Right atrium auricular region (tissue), 2 donors: ENCODE results near the gene PRKCE. TPM values are rescaled to one million over a fixed set of nuclear protein-coding genes. Genes with fewer than 3 reads are reported as not detected.
"Not testable (repeated sequence)": the region's sequence is repeated elsewhere in the genome, so short reads cannot be mapped to it uniquely, and the experiment has no call there.

Source experiments
- DNase-seq: peaks from one replicate; pipeline ENCODE4 v3.0.0-alpha.2; 2019; ENCODE audit warnings: low spot score
- H3K27ac ChIP-seq, 2 donors: fragments of 200-600 bp; sonication (generic); 1 replicate in 1 of 2; 2 replicates in 1 of 2; pipeline ENCODE4 v1.5.1; 2016 to 2019
- H3K27me3 ChIP-seq, 2 donors: fragments of 200-600 bp; sonication (generic); one replicate each; pipeline versions ENCODE4 v1.5.1 to v1.6.0; 2017 to 2019
- H3K36me3 ChIP-seq: fragments of 200-600 bp; sonication (generic); one replicate; pipeline ENCODE4 v1.5.1; 2016
- H3K4me1 ChIP-seq, 2 donors: fragments of 200-600 bp; sonication (generic); one replicate each; pipeline versions ENCODE4 v1.5.1 to v1.6.0; 2017 to 2019
- H3K4me3 ChIP-seq, 2 donors: fragments of 200-600 bp; sonication (generic); 1 replicate in 1 of 2; 2 replicates in 1 of 2; pipeline ENCODE4 v1.5.1; 2017 to 2019; ENCODE audit warnings: mild to moderate bottlenecking in 1 of 2, moderate library complexity in 1 of 2
- H3K9me3 ChIP-seq, 2 donors: fragments of 200-600 bp; sonication (generic); one replicate each; pipeline ENCODE4 v1.5.1; 2019
- total RNA-seq, 2 donors: library from RNA; depleted of rRNA; stranded (reverse); fragments of >200 nt; gene quantifications; one replicate each; pipeline ENCODE4 v1.1.0, GENCODE V29; 2016
- TF ChIP-seq, protein P1 (sequence below), 2 donors: fragments of 200-600 bp; sonication (generic); IDR thresholded peaks; one replicate each; pipeline ENCODE4 v1.5.1; 2019; ENCODE audit warnings: antibody characterized with exemption in 2 of 2

Gene PRKCE
- total RNA-seq, 2 donors from 2014 or later = 7.2 to 11.8 TPM

DNA sequence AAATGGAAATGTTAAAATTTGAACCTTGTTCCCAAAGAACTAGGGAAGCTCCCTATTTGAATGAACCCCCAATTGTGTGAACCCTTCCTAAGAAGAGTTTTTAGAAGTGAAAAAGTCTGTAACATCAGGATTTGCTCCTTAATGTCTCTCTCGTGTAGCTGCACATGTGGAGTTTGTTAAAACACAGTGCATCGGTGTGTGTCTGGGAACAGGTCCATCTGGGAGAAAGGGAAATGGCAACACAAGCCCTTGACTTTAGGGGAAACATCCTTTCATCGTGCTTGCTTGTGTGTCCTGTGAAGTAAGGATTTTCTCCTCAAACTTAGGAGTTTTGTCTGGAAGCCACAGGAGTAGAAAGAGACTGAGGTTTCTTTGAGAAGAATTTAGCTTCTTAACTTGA is 203.9 kb downstream of the PRKCE start:
- Histone ChIP-seq H3K27me3 (no peaks in the 10 kb centered on the region), H3K4me1 (peaks cover 0 to 30% of the 10 kb centered on the region in 2 donors), H3K27ac (no peak overlapping the region), H3K36me3 (no peaks in the 10 kb centered on the region), H3K9me3 (no peaks in the 10 kb centered on the region), H3K4me3 (no peak overlapping the region)
- DNase-seq = no peak
- TF ChIP-seq, protein P1, sequence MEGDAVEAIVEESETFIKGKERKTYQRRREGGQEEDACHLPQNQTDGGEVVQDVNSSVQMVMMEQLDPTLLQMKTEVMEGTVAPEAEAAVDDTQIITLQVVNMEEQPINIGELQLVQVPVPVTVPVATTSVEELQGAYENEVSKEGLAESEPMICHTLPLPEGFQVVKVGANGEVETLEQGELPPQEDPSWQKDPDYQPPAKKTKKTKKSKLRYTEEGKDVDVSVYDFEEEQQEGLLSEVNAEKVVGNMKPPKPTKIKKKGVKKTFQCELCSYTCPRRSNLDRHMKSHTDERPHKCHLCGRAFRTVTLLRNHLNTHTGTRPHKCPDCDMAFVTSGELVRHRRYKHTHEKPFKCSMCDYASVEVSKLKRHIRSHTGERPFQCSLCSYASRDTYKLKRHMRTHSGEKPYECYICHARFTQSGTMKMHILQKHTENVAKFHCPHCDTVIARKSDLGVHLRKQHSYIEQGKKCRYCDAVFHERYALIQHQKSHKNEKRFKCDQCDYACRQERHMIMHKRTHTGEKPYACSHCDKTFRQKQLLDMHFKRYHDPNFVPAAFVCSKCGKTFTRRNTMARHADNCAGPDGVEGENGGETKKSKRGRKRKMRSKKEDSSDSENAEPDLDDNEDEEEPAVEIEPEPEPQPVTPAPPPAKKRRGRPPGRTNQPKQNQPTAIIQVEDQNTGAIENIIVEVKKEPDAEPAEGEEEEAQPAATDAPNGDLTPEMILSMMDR (IDR thresholded peaks at IDR 0.05) = no peak

DNA sequence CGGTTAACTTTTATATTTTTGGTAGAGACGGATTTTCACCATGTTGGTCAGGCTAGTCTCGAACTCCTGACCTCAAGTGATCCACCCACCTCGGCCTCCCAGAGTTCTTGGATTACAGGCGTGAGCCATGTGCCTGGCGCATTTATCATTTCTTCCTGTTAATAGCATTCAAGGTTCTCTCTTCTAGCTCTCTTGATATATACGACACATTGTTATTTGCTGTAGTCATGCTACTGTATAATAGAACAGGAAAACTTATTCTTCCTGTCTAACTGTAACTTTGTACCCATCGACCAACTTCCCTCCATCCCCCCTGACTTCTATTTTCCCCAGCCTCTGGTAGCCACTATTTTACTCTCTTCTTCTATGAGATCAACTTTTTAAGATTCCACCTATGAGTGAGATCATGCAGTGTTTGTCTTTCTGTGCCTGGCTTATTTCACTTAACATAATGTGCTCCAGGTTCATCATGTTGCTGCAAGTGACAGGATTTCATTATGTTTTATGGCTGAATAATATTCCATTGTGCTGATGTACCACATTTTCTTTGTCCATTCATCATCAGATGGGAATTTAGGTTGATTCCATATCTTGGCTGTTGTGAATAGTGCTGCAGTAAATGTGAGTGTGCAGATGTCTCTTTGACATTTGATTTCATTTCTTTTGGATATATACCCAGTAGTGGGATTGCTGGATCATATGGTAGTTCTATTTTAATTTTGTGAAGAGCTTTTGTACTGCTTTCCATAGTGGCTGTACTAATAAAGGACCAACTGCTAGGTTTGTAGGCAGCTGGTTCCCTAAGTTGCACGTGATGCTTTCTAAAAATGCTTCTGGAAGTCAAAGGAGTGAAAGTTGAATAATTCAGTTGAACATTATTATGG is 205.2 kb downstream of the PRKCE start:
- Histone ChIP-seq H3K27ac (peak overlapping the region in 1 of 2 donors; percentile 27), H3K4me3 (no peak overlapping the region), H3K4me1 (peaks cover 0 to 42% of the 10 kb centered on the region in 2 donors), H3K27me3 (no peaks in the 10 kb centered on the region), H3K36me3 (no peaks in the 10 kb centered on the region), H3K9me3 (no peaks in the 10 kb centered on the region)
- TF ChIP-seq, protein P1 (IDR thresholded peaks at IDR 0.05) = no peak
- DNase-seq = no peak

DNA sequence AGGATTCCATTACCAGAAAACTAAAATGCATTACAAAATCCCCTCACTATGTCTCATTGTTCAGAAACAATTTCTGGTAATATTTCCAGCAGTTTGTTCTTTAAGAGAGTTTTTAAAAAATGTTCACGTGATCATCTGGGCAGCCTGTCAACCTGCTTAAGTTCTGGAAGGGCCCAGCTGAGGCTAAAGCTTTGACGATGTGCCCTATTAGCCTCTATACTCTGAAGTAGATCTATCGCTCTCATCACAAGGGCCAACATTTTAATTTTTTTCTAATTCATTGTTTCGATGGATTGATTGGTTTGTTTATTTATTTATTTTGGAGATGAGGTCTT is 205.8 kb downstream of the PRKCE start:
- H3K4me3 ChIP-seq = no peak overlapping the region
- no peaks in the 10 kb centered on the region for H3K9me3 ChIP-seq
- H3K27me3 ChIP-seq = no peaks in the 10 kb centered on the region
- TF ChIP-seq, protein P1 (IDR thresholded peaks at IDR 0.05) = no peak
- peaks cover 0 to 42% of the 10 kb centered on the region in 2 donors for H3K4me1 ChIP-seq
- no peaks in the 10 kb centered on the region for H3K36me3 ChIP-seq
- H3K27ac ChIP-seq = peak overlapping the region in 1 of 2 donors; percentile 27
- no peak for DNase-seq

DNA sequence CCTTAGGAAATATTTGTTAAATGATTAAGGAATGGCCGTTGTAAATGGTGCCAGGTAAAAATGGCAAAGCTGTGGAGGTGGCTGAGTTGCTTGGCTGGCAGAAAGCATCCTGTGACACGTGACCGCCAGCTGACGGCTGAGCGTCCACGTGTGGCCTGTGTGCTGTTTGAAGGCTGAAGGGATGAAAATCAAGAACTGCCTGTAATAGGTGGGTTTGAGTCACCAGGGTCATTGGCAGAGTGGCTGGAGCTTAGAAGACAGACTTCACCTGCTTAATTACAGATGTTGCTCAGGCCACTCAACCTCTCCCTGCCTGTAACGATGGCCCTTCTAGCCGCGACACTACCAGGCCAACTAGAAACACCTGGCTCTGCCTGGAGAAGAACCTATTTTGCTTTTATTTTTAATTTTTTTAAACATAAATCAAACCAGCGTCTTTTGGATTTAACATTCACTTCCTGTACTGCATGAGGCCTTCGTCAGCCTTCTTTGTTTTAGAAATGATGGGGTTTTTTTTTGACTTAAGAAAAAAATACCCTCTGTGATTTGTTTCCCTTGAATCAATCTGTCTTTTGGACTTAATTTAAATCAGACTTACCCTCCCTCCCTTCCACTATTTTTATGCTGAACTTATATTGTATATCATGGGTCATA is 206.5 kb downstream of the PRKCE start:
- no peak for DNase-seq
- TF ChIP-seq, protein P1 (IDR thresholded peaks at IDR 0.05) = no peak
- Histone ChIP-seq H3K4me1 (peaks cover 0 to 47% of the 10 kb centered on the region in 2 donors), H3K4me3 (no peak overlapping the region), H3K9me3 (no peaks in the 10 kb centered on the region), H3K27ac (no peak overlapping the region), H3K36me3 (no peaks in the 10 kb centered on the region), H3K27me3 (no peaks in the 10 kb centered on the region)

DNA sequence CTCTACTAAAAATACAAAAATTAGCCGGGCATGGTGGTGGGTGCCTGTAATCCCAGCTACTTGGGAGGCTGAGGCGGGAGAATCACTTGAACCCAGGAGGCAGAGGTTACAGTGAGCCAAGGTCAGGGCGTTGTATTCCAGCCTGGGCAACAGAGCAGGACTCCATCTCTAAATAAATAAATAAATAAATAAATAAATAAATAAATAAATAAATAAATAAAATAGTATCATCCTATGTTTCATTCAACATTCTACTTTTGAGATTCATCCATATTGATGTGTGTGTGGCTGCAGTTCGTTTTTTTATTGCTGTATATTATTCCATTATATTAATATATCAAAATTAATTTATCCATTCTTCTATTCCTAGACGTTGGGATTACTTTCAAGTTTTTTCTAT is 207.4 kb downstream of the PRKCE start:
- H3K27me3 ChIP-seq, DNase-seq, H3K9me3 ChIP-seq, H3K27ac ChIP-seq, H3K36me3 ChIP-seq, H3K4me3 ChIP-seq: not testable (repeated sequence)
- peaks cover 0 to 47% of the 10 kb centered on the region in 2 donors for H3K4me1 ChIP-seq

DNA sequence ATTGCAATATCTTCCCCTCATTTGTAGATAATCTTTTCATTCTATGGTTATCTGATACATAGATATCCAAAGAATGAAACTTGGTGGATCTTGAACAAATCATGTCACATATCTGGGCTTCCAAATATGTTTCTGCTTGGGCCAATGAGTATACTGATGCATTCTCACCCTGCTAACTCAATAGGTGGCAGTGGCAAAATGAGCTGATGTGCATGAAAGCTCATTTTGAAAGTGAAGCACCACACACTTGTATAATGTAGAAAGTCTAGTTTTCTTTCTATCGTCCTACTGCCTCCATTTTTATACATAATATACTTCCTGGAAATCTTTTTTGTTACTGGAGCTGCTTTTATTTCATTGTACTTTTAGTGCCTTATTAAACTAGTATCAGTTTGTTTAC is 208.2 kb downstream of the PRKCE start:
- Histone ChIP-seq H3K4me1 (peaks cover 0 to 46% of the 10 kb centered on the region in 2 donors), H3K36me3 (no peaks in the 10 kb centered on the region), H3K27me3 (no peaks in the 10 kb centered on the region), H3K9me3 (no peaks in the 10 kb centered on the region), H3K4me3 (no peak overlapping the region), H3K27ac (no peak overlapping the region)
- no peak for DNase-seq
- TF ChIP-seq, protein P1 (IDR thresholded peaks at IDR 0.05) = no peak
